Measurements from ENCODE around the gene MBD3L2B.

Gene MBD3L2B

GRCh38 chr19:7010722-7011593 is 10.3 kb downstream of the MBD3L2B start:
- no peak for DNase-seq (ENCODE audit: low spot score)

DNA sequence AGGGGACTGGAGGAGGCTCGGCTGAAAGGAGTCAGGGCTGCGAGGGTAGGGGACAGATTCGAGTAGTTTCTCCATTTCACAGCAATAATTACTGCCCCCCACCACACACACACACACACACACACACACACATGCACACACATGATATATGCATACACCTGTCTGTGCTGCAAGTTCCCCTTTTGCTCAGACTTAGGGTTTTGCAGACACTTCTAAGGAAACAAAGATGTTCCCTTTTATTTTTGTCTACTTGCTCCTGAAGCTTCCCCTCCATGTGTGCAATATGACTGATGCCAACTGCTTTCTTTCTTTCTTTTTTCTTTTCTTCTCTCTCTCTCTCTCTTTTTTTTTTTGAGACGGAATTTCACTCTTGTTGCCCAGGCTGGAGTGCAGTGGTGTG is 13.4 kb downstream of the MBD3L2B start:
- DNase-seq (ENCODE audit: low spot score) = no peak

GRCh38 chr19:7006135-7006704 is 15.0 kb downstream of the MBD3L2B start:
- DNase-seq (ENCODE audit: low spot score) = no peak

- DNase-seq (ENCODE audit: low spot score) = peak; percentile 40
Measured at GRCh38 chr19:7004313-7004931, 16.8 kb downstream of the MBD3L2B start.

DNA sequence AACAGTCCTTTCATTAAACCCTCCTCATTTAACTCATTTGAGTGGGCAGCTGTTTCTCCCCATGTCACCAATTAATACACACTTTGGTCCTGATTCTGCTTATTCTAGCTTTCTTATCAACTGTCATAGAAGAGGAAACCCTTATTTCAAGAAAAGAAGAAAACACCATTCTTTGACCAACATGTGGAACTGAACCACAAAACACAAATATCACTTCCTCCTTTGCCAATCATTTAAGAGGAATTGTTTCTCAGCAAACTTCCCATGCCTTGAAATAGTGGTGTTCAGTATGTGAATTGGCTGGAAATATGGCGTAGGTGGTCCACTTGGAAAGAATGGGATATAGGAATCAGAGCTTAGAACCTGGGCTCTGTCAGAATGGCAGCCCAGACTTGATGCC is 20.4 kb downstream of the MBD3L2B start:
- no peak for DNase-seq (ENCODE audit: low spot score)

DNA sequence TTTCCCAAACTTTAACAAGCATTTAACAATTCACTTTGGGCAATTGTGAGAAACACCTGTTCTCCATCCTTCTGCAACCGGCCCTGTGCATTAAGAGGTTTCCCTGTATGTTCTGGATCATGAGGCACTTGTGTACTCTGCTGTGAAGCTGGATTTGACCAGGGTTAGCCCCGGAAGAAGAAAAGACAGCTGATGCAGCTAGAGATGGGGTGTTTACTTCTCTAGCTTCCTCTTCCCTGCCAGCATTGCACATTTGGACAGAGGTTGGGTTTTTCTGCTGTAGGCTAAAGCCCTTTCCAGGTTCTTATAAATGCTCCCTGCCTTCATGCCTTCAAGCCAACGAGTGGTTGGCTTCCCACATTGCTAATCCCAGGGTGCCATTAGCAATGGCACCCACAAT is 20.9 kb downstream of the MBD3L2B start:
- DNase-seq (ENCODE audit: low spot score) = no peak

DNA sequence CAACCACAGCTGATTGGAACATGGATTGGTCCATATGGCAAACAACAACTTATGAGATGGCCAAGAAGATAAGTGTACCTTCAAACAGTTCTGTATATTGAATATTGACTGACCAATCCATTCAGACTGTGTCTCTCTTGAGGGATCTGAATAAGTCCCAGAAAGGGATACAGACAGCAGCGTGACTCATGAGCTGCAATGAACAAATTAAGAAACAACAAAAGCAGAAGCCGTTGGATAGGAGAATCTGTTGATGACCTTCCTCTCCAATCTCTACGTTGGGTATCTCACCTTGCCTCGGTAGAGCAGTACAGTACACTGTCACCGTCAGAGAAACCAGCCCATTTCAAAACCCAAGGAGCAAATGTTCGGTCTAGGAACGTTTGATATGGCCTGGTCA is 21.3 kb downstream of the MBD3L2B start:
- DNase-seq (ENCODE audit: low spot score) = no peak

DNA sequence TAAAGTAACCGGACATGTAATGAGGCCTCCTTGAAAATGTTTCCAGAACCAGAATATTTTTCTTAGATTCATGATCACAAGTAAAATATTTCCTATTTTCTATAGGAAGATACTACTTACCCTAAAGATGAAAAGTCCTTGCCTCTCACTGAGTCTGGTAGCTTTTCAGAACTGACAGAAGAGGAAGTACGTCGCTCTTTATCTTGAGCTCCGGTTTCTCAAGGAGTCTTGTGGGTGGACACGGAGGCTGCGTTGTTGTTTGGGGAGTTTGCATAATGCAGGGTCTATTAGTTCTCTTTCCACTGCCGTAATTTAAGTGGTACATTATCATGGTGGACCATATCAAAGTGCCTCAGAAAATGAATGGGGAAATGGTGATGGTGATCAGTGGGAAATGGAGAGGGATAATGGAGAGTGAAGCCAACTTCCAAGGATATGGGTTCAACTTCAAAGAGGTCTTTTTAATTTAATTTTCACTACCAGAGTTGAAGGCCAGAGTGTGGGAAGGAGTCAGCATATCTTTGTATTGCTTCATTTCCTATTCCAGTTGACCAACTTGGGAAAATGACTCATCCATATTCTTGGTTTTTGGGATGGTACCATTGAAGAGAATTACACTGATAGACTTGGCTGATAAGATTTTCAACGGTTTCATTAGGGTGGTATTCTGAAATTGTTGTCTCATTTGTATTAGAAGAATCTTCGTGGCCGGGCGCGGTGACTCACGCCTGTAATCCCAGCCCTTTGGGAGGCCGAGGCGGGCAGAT is 23.4 kb downstream of the MBD3L2B start:
- DNase-seq (ENCODE audit: low spot score) = no peak

DNA sequence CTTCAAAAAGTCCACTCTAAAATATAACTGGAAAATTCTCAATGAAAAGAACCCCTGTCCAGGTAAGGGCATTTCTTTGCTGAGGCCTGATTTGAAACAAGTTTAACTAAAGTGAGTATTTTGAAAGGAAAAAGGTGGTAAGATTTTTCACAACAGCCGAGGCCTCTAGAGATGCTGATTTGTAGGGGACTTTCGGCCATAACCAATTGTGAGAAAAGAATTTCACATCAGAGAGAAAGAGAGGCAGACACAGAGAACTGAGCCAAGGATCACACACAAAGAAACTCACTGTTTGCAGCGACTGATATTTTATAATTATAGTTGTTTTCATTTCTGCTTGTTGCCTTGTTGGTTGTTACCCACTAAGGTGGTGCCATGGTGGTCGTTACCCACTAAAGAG is 24.4 kb downstream of the MBD3L2B start:
- DNase-seq (ENCODE audit: low spot score) = no peak

GRCh38 chr19:6995054-6995453 is 26.2 kb downstream of the MBD3L2B start:
- DNase-seq (ENCODE audit: low spot score) = no peak

- no peak for DNase-seq (ENCODE audit: low spot score)
Measured at GRCh38 chr19:6988257-6988656, 33.0 kb downstream of the MBD3L2B start.

GRCh38 chr19:6987850-6988249 is 33.4 kb downstream of the MBD3L2B start:
- no peak for DNase-seq (ENCODE audit: low spot score)

GRCh38 chr19:6983448-6983847 is 37.8 kb downstream of the MBD3L2B start:
- no peak for DNase-seq (ENCODE audit: low spot score)

DNA sequence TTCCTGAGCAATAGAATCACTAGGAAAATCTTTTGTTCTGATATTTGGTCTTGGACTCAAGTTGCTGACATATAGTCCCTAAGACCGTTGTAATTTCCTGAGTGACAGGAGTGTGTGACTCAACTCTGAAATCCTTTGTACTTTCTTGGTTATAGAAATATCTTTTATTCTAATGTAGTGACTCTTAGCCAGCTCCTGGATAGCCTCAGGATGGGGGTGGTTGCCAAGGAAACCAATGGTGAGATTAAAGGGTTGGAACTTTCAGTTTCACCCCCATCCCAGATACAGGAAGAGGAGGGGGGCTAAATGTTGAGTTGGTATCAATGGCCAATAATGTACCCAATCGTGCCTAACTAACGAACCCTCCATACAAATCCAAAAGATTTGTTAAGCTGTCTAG is 41.8 kb downstream of the MBD3L2B start:
- DNase-seq (ENCODE audit: low spot score) = no peak

DNA sequence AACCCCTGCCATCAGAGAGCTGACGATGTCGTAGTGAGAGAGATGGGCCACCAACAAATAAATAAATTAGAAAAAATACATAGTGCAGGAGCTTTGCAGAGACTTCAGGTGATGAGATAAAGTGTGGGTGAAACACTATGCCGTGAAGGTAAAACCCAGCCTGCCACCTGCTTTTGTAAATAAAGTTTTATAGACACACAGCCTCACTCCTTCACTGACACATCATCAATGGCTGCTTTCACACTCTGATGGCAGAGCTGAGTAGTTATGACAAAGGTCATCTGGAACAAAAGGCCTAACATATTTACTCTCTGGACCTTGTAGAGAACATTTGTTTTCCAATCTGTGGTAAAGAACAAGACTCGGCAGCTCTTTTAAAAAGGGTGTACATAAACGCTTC is 45.0 kb downstream of the MBD3L2B start:
- no peak for DNase-seq (ENCODE audit: low spot score)

GRCh38 chr19:6971366-6971765 is 49.9 kb downstream of the MBD3L2B start:
- no peak for DNase-seq (ENCODE audit: low spot score)

GRCh38 chr19:6970443-6970842 is 50.8 kb downstream of the MBD3L2B start:
- no peak for DNase-seq (ENCODE audit: low spot score)

GRCh38 chr19:6970021-6970420 is 51.2 kb downstream of the MBD3L2B start:
- DNase-seq (ENCODE audit: low spot score) = no peak

- no peak for DNase-seq (ENCODE audit: low spot score)
Measured at GRCh38 chr19:6969490-6969889, 51.7 kb downstream of the MBD3L2B start.

All from AG20443 (cell line).